ENCODE data around the gene SENP7.

SENP7 gene

DNA sequence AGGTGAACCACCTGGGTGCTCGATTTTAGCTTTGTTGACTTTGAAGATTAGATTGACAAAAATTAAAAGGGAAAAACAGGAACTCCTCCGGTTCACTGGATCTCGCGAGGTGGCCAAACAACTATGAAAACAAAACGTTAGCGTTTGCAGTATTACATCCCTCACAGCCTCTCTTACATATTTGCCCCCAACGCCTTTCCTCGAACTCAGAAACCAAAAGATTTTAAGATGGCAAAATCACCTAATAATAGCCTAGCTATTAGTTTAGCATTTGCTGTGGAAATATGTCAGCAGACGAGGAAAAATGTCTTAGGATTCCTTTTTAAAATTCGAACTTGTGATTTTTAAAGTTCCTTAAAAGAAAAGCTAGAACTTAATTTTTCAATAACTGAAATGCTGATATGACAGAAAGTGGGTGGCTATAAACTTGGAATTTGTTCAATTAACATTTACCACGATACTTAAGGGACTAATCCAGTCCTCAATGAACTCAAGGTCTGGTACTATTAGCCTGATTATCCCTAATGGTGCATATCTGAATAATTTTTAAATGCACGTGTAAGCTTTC, 491 bp upstream of the SENP7 start:
- POLR2A ChIA-PET = interaction anchor here (1.7 to 3.2 kb wide), 2 partner anchors 48 to 60 kb away, joined by 7 to 8 read pairs; partner anchors contain the start of genes PCNP and TRMT10C
- no peak for TF ChIP-seq CTBP1 (IDR thresholded peaks at IDR 0.05; ENCODE audit: borderline replicate concordance)
- TF ChIP-seq FOXA1 (IDR thresholded peaks at IDR 0.05) = no peak
- no peak for TF ChIP-seq ELF4 (IDR thresholded peaks at IDR 0.05)
- TF ChIP-seq TARDBP (IDR thresholded peaks at IDR 0.05) = no peak
- no peak for TF ChIP-seq BHLHE40 (IDR thresholded peaks at IDR 0.05; ENCODE audit: borderline replicate concordance)
- no peak for TF ChIP-seq ARNT (IDR thresholded peaks at IDR 0.05)
- no peak for TF ChIP-seq SP1 (IDR thresholded peaks at IDR 0.05)
- no peak for TF ChIP-seq HDGF (IDR thresholded peaks at IDR 0.05; ENCODE audit: borderline replicate concordance)
- no peak for TF ChIP-seq ZNF384 (IDR thresholded peaks at IDR 0.05)
- no peak for TF ChIP-seq LEF1 (IDR thresholded peaks at IDR 0.05; ENCODE audit: borderline replicate concordance)
- TF ChIP-seq SUZ12 (IDR thresholded peaks at IDR 0.05) = no peak
- TF ChIP-seq, protein P1, sequence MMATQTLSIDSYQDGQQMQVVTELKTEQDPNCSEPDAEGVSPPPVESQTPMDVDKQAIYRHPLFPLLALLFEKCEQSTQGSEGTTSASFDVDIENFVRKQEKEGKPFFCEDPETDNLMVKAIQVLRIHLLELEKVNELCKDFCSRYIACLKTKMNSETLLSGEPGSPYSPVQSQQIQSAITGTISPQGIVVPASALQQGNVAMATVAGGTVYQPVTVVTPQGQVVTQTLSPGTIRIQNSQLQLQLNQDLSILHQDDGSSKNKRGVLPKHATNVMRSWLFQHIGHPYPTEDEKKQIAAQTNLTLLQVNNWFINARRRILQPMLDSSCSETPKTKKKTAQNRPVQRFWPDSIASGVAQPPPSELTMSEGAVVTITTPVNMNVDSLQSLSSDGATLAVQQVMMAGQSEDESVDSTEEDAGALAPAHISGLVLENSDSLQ (IDR thresholded peaks at IDR 0.05) = no peak
- TF ChIP-seq NFRKB (IDR thresholded peaks at IDR 0.05) = no peak
- DNase-seq (ENCODE audit: extremely low spot score) = no peak
- CTCF ChIA-PET = no interaction called here

DNA sequence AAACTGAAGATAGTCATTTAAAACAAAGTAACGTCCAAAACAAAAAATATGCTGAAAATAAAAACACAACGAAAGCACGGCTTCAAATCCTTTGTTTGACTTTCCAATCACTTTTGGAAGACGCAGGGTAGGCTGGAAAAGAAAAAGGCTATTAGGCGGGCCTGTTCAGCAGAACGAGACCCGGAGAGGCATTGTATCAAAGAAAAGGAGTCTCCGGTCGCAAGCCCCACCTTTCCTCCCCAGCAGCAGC, 691 bp downstream of the SENP7 start:
- ChIA-PET CTCF (interaction anchor here (0.7 kb wide), 1 partner anchor 17 kb away, joined by 3 read pairs; no protein-coding TSS in a partner anchor), POLR2A (interaction anchor here (0.9 to 3.2 kb wide), 5 partner anchors 9 to 164 kb away, joined by 3 to 8 read pairs (median 6); partner anchors contain the start of genes PCNP and TRMT10C)
- TF ChIP-seq TARDBP (IDR thresholded peaks at IDR 0.05) (no peak), ARNT (IDR thresholded peaks at IDR 0.05) (no peak), HDGF (IDR thresholded peaks at IDR 0.05; ENCODE audit: borderline replicate concordance) (no peak), FOXM1 (IDR thresholded peaks at IDR 0.05; ENCODE audit: borderline replicate concordance) (no peak), FOXA1 (IDR thresholded peaks at IDR 0.05) (no peak), NFRKB (IDR thresholded peaks at IDR 0.05) (no peak), BHLHE40 (IDR thresholded peaks at IDR 0.05; ENCODE audit: borderline replicate concordance) (no peak), L3MBTL2 (conservative IDR thresholded peaks at IDR 0.05) (no peak), SP1 (IDR thresholded peaks at IDR 0.05) (no peak), FOXK2 (IDR thresholded peaks at IDR 0.05) (no peak), SUZ12 (IDR thresholded peaks at IDR 0.05) (no peak), ZNF384 (IDR thresholded peaks at IDR 0.05) (no peak), LEF1 (IDR thresholded peaks at IDR 0.05; ENCODE audit: borderline replicate concordance) (no peak), ELF4 (IDR thresholded peaks at IDR 0.05) (no peak), CTBP1 (IDR thresholded peaks at IDR 0.05; ENCODE audit: borderline replicate concordance) (no peak)
- TF ChIP-seq, protein P1 (IDR thresholded peaks at IDR 0.05) = no peak
- no peak for DNase-seq (ENCODE audit: extremely low spot score)

DNA sequence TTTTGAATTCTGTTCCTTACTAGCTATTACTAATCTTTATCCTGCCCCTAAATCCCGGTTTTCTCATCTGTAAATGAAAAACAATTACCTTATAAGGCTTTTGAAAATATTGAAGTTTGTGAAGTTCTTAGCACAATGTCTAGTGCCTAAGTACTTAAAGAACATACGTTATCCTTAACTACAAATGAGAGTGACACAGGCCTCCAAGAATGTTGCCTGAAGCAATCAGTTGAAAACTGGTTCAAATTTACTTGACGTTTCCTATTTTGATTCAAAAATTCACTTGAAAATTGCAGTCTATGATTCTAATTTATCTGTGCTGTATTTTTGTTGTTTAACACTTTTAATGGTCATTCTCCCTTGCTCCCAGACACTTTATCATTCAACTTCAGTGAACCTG, 3.2 kb downstream of the SENP7 start:
- no peak for DNase-seq (ENCODE audit: extremely low spot score)
- TF ChIP-seq FOXM1 (IDR thresholded peaks at IDR 0.05; ENCODE audit: borderline replicate concordance) (no peak), ARNT (IDR thresholded peaks at IDR 0.05) (no peak), L3MBTL2 (conservative IDR thresholded peaks at IDR 0.05) (no peak), BHLHE40 (IDR thresholded peaks at IDR 0.05; ENCODE audit: borderline replicate concordance) (no peak), TARDBP (IDR thresholded peaks at IDR 0.05) (no peak), SUZ12 (IDR thresholded peaks at IDR 0.05) (no peak), SP1 (IDR thresholded peaks at IDR 0.05) (no peak), NFRKB (IDR thresholded peaks at IDR 0.05) (no peak), FOXK2 (IDR thresholded peaks at IDR 0.05) (no peak), CTBP1 (IDR thresholded peaks at IDR 0.05; ENCODE audit: borderline replicate concordance) (no peak), ZNF384 (IDR thresholded peaks at IDR 0.05) (no peak)
- CTCF ChIA-PET = no interaction called here
- POLR2A ChIA-PET = no interaction called here

DNA sequence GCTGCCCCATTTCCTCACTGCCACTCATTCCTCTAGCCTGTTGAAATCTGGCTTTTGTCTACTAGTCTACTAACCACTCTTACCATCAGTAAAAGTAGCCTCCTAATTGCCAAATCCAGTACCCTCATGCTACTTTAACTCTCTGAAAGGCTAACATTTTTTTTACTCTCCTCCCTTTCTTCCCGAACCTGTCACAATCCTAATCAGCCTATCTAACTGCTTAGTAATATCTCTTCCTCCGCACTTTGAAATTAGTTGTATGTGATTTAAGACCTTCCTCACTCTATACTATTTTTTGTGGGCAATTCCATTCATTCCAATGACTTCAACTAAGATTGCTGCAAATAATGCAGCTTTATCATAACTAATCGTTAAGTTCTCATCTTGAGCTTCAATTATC, 3.7 kb downstream of the SENP7 start:
- no peak for TF ChIP-seq SP1 (IDR thresholded peaks at IDR 0.05)
- no peak for TF ChIP-seq NFRKB (IDR thresholded peaks at IDR 0.05)
- TF ChIP-seq HDGF (IDR thresholded peaks at IDR 0.05; ENCODE audit: borderline replicate concordance) = no peak
- no peak for TF ChIP-seq L3MBTL2 (conservative IDR thresholded peaks at IDR 0.05)
- TF ChIP-seq FOXA1 (IDR thresholded peaks at IDR 0.05) = no peak
- no peak for TF ChIP-seq TARDBP (IDR thresholded peaks at IDR 0.05)
- TF ChIP-seq ARNT (IDR thresholded peaks at IDR 0.05) = no peak
- TF ChIP-seq FOXK2 (IDR thresholded peaks at IDR 0.05) = no peak
- no peak for TF ChIP-seq ZNF384 (IDR thresholded peaks at IDR 0.05)
- TF ChIP-seq, protein P1 (IDR thresholded peaks at IDR 0.05) = no peak
- no peak for TF ChIP-seq ELF4 (IDR thresholded peaks at IDR 0.05)
- TF ChIP-seq LEF1 (IDR thresholded peaks at IDR 0.05; ENCODE audit: borderline replicate concordance) = no peak
- no peak for TF ChIP-seq BHLHE40 (IDR thresholded peaks at IDR 0.05; ENCODE audit: borderline replicate concordance)
- no peak for TF ChIP-seq SUZ12 (IDR thresholded peaks at IDR 0.05)
- TF ChIP-seq CTBP1 (IDR thresholded peaks at IDR 0.05; ENCODE audit: borderline replicate concordance) = no peak
- no peak for TF ChIP-seq FOXM1 (IDR thresholded peaks at IDR 0.05; ENCODE audit: borderline replicate concordance)
- ChIA-PET CTCF (interaction anchor here (0.6 kb wide), 1 partner anchor 290 kb away, joined by 3 read pairs; no protein-coding TSS in a partner anchor), POLR2A (interaction anchor here (1.4 kb wide), 1 partner anchor 64 kb away, joined by 5 read pairs; the partner anchor contains the start of gene PCNP)
- DNase-seq (ENCODE audit: extremely low spot score) = no peak

DNA sequence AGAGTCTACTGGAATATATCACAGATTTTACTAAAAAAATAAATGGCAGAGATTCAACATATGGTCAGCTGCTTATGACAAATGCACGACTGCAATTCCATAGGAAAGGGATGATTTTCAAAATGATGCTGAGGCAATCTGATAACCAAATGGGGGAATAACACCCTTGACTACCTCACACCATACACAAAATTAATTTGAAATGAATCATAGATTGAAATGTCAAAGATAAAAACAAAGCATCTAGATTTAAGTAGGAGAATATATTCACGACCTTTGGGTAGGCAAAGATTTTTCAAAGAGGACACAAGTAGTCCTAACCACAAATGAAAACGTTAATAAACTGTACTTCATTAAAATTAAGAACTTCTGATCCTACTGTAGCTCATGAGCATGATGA, 11.2 kb downstream of the SENP7 start:
- ChIA-PET CTCF (no interaction called here), POLR2A (no interaction called here)

DNA sequence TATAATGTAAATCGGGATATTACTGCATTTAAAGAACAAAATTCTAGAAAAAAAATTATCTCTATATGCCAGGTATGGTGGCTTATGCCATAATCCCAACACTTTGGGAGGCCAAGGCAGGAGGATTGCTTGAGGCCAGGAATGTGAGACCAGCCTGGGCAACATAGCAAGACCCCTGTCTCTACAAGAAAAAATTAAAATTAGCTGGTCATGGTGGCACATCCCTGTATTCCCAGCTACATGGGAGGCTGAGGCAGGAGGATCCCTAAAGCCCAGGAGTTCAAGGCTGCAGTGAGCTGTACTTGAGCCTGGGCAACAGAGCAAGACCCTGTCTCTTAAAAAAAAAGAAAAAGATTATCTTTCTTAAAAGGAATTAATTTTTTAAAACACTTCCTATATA, 12.8 kb downstream of the SENP7 start:
- ChIA-PET POLR2A (no interaction called here), CTCF (no interaction called here)
- no peak for DNase-seq (ENCODE audit: extremely low spot score)
- TF ChIP-seq L3MBTL2 (conservative IDR thresholded peaks at IDR 0.05) (no peak), FOXK2 (IDR thresholded peaks at IDR 0.05) (no peak), TARDBP (IDR thresholded peaks at IDR 0.05) (no peak), FOXA1 (IDR thresholded peaks at IDR 0.05) (no peak), NFRKB (IDR thresholded peaks at IDR 0.05) (no peak), BHLHE40 (IDR thresholded peaks at IDR 0.05; ENCODE audit: borderline replicate concordance) (no peak), ZNF384 (IDR thresholded peaks at IDR 0.05) (no peak), CTBP1 (IDR thresholded peaks at IDR 0.05; ENCODE audit: borderline replicate concordance) (no peak), SUZ12 (IDR thresholded peaks at IDR 0.05) (no peak), LEF1 (IDR thresholded peaks at IDR 0.05; ENCODE audit: borderline replicate concordance) (no peak), FOXM1 (IDR thresholded peaks at IDR 0.05; ENCODE audit: borderline replicate concordance) (no peak), SP1 (IDR thresholded peaks at IDR 0.05) (no peak), ARNT (IDR thresholded peaks at IDR 0.05) (no peak), ELF4 (IDR thresholded peaks at IDR 0.05) (no peak)
- TF ChIP-seq, protein P1 (IDR thresholded peaks at IDR 0.05) = no peak

More for the DNA sequence above, 11.2 kb downstream of the SENP7 start:
- no peak for TF ChIP-seq FOXM1 (IDR thresholded peaks at IDR 0.05; ENCODE audit: borderline replicate concordance)
- DNase-seq (ENCODE audit: extremely low spot score) = no peak

Measured in HEK293T (cell line).